GM18873 (cell line): Measurements from ENCODE around the gene MILR1.
"Not testable (repeated sequence)": the region's sequence is repeated elsewhere in the genome, so short reads cannot be mapped to it uniquely, and the experiment has no call there.

Experiments
- ATAC-seq: cut with Tn5 transposase; IDR thresholded peaks from one replicate; pipeline ENCODE4 v1.9.1; 2021; ENCODE audit warnings: mild to moderate bottlenecking, moderate library complexity, moderate number of reproducible peaks; ENCODE audit not compliant: unreplicated experiment, low FRiP score

MILR1 gene, protein sequence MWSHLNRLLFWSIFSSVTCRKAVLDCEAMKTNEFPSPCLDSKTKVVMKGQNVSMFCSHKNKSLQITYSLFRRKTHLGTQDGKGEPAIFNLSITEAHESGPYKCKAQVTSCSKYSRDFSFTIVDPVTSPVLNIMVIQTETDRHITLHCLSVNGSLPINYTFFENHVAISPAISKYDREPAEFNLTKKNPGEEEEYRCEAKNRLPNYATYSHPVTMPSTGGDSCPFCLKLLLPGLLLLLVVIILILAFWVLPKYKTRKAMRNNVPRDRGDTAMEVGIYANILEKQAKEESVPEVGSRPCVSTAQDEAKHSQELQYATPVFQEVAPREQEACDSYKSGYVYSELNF

DNA sequence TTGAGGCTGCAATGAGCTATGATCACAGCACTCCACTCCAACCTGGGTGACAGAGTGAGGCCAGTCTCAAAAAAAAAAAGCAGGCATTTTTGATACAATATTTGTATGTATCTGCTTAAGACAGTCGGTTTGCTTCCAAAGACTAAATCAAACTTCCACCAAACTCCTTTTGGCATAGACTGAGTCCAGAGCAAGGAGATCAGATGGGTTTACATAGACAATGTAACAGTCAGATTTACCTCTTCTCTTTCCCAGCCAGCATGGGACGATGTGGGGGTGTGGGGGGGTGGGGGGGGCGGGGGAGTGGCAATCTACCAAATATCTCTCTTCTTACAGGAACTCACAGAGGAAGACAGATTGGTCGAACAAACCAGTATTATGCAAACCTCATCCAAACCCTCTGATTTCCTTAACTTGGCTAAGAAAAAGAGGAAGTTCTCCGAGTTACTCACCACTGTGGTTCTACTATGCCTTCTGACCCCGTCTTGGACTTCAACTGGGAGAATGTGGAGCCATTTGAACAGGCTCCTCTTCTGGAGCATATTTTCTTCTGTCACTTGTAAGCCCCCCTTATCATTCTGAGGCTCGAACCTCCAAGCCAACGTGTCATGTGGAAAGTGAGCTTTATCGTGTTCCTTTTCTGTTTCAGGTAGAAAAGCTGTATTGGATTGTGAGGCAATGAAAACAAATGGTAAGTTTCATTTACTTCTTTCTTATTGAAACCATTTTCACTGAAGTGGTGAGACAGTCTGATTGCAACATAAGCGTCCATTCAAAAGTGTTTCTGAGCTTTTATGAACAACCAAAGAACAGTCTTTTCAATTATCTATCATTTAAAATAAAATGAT is at the start of gene MILR1:
Gene MILR1 (plus strand): TSS at position 451 of the 848 bp plus-strand sequence. CDS start 54 bp downstream, at position 505.
- no peak for ATAC-seq

DNA sequence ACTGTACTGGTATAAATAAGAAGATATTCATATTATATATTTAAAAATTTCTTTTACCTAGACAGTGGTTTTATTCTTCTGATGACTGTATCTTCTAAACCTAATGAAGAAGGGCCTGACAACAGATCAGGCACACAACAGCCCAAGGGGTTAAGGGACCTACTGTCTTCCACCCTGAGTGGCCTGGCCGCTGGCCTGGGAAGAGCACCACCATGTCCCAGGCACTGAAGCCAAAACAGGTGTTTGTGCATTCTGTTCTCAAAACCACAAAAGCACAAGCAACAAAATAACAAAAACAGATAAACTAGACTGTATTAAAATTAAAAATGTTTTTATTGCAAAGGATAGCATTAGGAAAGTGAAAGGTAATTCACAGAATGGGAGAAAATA is 49.2 kb upstream of the MILR1 start:
- no peak for ATAC-seq

DNA sequence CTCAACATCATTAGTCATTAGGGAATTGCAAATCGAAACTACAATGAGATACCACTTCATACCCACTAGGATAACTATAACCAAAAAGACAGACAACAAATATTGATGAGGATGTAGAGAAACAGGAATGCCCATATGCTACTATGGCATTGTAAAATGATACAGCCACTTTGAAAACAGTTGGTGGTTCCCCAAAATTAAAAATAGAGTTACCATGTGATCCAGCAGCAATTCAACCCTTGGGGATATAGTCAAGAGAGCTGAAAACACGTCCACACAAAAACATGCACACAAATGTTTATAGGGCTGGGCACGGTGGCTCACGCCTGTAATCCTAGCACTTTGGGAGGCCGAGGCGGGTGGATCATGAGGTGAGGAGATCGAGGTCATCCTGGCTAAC is 48.3 kb upstream of the MILR1 start:
- ATAC-seq: no peak

DNA sequence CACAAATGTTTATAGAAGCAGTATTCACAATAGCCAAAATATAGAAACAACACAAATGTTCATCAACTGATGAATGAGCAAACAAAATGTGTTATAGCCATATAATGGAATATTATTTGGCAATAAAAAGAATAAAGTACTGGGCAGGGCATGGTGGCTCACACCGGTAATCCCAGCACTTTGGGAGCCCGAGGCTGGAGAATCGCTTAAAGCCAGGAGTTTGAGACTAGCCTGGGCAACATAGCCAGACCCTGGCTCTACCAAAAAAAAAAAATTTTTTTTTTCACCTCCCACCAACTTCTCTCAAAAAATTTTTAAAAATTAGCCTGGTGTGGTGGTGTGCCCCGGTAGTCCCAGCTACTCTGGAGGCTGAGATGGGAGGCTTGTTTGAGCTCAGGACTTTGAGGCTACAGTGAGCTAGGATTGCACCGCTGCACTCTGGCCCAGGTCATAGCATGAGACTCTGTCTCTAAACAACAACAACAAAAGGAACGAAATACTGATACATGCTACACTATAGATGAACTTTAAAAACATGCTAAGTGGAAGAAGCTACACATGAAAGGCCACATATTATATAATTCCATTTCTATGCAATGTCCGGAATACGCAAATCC is 47.6 kb upstream of the MILR1 start:
- ATAC-seq: no peak

DNA sequence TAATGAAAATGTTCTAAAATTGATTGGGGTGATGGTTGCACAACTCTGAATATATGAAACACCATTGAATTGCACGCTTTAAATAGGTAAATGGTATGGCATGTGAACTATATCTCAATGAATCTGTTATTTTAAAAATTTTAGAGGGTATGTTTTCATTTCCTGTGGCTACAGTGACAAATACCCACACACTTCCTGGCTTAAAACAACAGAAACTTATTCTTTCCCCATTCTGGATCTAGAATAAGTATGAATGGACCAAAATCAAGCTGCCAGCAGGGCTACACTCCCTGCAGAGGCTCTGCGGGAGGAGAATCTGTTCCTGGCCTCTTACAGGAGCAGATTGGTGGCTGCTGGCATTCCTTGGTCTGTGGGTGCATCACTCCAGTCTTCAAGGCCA is 47.0 kb upstream of the MILR1 start:
- no peak for ATAC-seq

GRCh38 chr17:64402469-64402868 is 46.4 kb upstream of the MILR1 start:
- no peak for ATAC-seq

DNA sequence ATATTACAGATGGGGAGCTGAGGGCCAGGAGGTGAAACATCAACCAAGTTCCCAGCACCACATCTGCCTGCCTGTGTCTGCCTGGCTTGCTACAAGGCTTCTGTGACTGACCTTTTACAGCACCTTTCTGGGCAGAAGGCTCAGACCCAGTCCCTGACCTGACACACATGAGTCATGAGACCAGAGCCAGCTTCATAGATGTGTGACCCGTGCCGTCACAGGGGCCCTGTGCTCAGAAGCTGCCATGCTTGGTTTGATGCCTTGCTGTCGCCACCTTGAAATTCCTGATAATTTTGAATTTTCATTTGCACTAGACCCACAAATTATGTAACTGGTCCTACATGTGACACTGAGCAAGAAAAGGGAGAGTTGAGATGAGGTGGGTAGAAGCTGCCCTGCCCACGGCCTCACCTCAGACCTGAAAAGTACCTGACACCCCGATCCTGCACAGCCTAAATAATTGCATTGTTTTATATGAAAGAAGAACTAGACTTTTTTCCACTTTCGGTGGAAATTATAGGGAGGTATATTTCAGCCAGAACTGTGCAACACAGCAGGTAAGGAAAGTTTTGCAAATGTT is 44.9 kb upstream of the MILR1 start:
- no peak for ATAC-seq

DNA sequence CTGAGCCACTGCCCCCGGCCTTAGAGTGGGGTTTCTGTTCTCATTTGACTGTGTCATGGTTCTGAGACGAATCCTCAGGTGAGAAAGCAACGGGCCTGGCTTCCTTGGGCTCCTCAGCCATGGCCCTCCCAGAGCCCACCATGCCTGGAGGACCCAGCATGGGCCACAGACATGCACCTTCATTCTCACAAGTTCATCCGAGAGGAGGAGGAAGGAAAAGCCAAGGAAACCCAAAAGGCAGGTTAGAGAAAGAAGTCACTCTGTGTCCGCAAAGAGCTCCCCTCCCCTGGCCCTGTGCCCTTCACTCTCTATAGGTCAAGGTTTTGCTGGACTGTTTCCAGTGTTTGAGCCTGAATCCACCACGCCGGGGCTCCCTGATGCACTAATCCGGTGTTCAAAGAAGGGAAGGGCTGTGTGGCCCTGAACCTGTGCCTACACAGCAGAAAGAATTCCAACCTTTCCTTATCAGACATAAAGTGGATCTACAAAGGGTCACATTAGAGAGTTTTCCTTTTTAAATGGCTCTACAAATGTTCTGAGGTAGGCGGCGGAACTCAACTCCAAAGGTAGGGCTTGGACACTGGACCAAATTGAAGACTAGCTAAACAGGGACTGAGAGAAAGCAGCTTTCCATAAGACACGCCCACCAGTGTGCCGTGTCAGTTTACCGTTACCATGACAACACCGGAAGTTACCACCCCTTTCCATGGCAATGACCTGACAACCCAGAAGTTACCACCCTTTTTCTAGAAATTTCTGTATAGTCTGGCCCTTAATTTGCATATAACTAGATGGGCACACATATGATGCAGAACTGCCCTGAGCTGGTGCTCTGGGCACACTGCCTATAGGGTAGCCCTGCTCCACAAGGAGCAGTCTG is 42.4 kb upstream of the MILR1 start:
- ATAC-seq: no peak

DNA sequence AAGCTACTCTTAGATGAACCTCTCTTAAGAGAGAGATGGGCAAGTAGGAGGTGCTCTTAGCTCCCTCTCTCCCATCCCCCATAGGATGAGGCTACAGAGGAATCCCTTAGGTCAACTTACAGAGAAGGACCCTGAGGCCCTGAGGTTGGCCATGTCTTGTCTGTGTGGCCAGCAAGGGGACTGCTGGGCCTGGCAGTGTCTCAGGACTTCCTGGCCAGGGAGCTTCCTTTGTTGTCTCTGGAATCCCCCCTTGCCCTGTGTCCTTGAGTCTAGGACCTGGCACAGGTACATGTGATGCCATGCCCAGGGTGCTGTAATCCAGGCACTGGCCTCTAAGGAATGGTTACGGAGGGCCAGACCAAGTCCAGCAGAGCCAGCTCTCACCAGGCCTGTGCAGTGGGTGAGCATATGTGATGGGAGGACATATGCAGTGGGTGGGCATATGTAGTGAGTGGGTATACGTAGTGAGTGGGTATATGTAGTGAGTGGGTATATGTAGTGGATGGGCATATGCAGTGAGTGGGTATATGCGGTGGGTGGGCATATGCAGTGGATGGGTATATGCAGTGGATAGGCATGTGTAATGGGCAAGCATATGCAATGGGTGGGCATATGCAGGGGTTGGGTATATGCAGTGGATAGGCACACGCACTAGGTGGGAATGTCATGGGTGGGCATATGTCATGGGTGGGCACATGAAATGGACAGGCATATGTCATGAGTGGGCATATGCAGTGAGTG is 38.0 kb upstream of the MILR1 start:
- no peak for ATAC-seq

DNA sequence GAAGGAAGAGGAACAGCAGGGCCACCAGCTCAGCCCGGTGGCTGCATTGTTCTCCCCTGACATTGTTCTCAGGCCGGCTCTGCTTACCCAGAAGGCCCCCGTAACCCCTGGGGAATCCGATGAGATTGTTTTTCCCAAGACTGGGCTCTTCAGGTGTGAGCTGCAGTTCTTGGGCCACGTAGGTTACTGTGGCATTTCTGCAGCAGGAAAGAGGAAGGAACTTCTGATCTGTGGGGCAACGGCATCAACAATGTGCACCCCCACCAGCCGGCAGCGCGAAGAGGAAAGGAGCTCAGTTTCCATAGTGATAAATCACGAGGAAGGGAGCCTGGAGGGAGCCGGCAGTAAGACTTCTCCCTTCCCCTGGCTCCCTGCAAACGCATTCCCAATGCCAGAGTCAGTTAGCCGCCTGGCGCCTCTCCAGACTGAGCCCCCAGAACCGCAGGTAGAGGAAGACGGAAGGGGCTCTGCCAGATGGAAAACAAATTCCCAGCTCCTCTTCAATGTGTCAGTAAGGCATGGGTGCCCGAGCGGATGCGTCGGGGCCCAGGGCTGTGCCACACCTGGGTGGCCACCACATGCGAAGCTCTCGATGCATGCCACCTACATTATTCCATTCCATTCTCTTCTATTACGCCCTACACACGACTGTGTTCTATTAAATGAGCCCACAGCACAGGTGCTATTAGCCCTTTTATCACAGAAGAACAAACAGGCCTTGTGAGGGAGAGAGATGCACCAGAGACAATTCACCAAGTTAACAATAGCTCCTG is 36.7 kb upstream of the MILR1 start:
- no peak for ATAC-seq

DNA sequence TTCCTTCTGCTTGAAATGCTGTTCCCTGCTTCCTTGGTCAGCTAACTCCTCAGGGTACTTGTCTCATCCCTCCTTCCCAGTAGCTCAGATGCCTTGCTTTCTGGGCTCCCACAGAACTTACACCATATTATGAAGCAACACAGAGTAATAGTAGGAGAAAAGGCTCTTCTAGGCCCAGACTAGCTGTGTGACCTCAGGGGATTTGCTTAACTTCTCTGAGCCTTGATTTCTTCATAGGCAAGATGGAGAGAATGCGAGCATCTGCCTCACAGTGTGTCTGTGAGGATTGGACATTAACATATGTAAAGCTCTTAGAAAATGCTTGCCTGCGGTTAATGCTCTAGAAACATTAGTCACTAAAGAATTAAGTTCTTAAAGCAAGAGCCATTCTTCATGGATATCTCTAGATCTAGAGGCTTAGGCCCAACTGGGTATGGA is 36.0 kb upstream of the MILR1 start:
- no peak for ATAC-seq

- no peak for ATAC-seq
These were observed 35.4 kb upstream of the MILR1 start for GRCh38 chr17:64413513-64413912.

DNA sequence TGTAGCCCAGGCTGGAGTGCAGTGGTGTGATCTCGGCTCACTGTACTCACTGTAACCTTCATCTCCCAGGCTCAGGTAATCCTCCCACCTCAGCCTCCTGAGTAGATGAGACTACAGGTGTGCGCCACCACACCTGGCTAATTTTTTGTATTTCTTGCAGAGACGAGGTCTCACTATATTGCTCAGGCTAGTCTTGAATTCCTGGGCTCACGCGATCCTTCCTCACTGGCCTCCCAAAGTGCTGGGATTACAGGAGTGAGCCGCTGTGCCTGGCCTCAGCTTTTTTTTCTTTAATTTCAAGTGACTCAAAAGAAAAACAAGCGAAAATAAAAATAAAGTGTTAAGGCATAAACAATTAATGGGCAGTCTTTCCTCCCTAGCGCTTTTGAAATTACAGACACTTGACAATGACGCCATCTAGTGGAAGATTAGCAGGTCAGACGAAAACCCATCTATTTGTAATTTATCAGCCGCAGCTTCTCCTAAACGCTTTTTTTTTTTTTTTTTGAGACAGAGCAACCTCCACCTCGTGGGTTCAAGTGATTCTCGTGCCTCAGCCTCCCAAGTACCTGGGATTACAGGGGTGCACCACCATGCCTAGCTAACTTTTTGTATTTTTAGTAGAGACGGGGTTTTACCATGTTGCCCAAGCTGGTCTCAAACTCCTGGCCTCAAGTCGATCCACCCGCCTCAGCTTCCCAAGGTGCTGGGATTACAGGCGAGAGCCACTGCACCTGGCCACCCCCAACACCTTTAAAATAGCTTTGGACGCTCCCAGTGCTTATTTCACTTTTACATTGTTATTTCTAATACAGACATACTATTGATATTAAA is 30.2 kb upstream of the MILR1 start:
- no peak for ATAC-seq

GRCh38 chr17:64420143-64420670 is 28.7 kb upstream of the MILR1 start:
- ATAC-seq: no peak

DNA sequence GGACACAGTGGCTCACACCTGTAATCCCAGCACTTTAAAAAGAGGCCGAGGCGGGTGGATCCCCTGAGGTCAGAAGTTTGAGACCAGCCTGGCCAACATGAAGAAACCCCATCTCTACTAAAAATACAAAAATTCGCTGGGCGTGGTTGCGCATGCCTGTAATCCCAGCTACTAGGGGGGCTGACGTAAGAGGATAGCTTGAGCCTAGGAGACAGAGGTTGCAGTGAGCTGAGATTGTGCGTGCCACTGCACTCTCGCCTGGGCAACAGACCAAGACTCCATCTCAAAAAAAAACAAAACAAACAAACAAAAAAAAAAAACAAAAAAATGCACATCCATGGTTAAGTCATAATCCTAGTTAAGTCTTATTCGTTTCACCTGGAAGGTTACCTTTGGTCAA is 26.8 kb upstream of the MILR1 start:
- not testable (repeated sequence) for ATAC-seq

- no peak for ATAC-seq
These were observed 25.0 kb upstream of the MILR1 start for GRCh38 chr17:64423881-64424280.

GRCh38 chr17:64424324-64424849 is 24.5 kb upstream of the MILR1 start:
- ATAC-seq: no peak
